Testis (tissue), 3 donors: Measurements from ENCODE around the gene TNFRSF1A. TPM values are rescaled to one million over a fixed set of nuclear protein-coding genes. Genes with fewer than 3 reads are reported as not detected.

Experiments used
- DNase-seq: peaks from one replicate; pipeline ENCODE4 v3.0.0-alpha.2; 2019
- H3K27ac ChIP-seq, 2 donors: fragments of 200-600 bp; sonication (generic); one replicate each; pipeline ENCODE4 v1.5.1; 2019
- H3K27me3 ChIP-seq: fragments of 200-600 bp; sonication (generic); one replicate; pipeline ENCODE4 v1.5.1; 2019
- H3K36me3 ChIP-seq: fragments of 200-600 bp; sonication (generic); one replicate; pipeline ENCODE4 v1.5.1; 2017; ENCODE audit warnings: low read depth; ENCODE audit errors: missing control alignments
- H3K4me1 ChIP-seq: fragments of 200-600 bp; sonication (generic); one replicate; pipeline ENCODE4 v1.5.1; 2019
- H3K4me3 ChIP-seq, 2 donors: fragments of 200-600 bp; sonication (generic); one replicate each; pipeline ENCODE4 v1.5.1; 2017 to 2019
- H3K9me3 ChIP-seq: fragments of 200-600 bp; sonication (generic); one replicate; pipeline ENCODE4 v1.5.1; 2017
- CTCF ChIP-seq, 3 experiments: fragments of 450-650 bp in 2 of 3; fragments of 200-600 bp in 1 of 3; sonication (generic) in 1 of 3; IDR thresholded peaks; one replicate each; pipeline ENCODE4 v1.5.1; 2016 to 2019; ENCODE audit warnings: antibody characterized with exemption in 3 of 3, mild to moderate bottlenecking in 2 of 3, moderate library complexity in 1 of 3
- POLR2A ChIP-seq: fragments of 450-650 bp; IDR thresholded peaks from one replicate; pipeline ENCODE4 v1.6.1; 2017; ENCODE audit warnings: antibody characterized with exemption, mild to moderate bottlenecking, moderate library complexity
- WGBS, 2 donors: methylation state at CpG; one replicate each; pipeline ENCODE4 v1.1.5; 2018; 5-methylcytosine and 5-hydroxymethylcytosine counted together
- intact Hi-C: fragments of 100-400 bp; cut with DNase I; formaldehyde crosslinking; loops from one replicate; pipeline ENCODE4 v1.15.1; 2023; ENCODE audit warnings: low total_unique reads
- polyA plus RNA-seq: library from polyadenylated mRNA; stranded (reverse); fragments of 350-450 nt; fragmentation: Illumina TruSeq; extraction: RNeasy Lipid Tissue Mini Kit (QIAGEN cat#74804); gene quantifications from one replicate; pipeline ENCODE4 v1.2.3, GENCODE V29; 2014; ENCODE audit warnings: low read depth, low replicate concordance; ENCODE audit not compliant: insufficient read depth
- total RNA-seq, 2 donors: library from RNA; depleted of rRNA; stranded (reverse); fragments of >200 nt; gene quantifications; one replicate each; pipeline ENCODE4 v1.2.3, GENCODE V29; 2016

The TNFRSF1A gene
- total and polyA plus RNA-seq, 3 donors from 2014 or later, result 59.8 to 106 (median 94.6) TPM

- Histone ChIP-seq H3K4me3 (no peak overlapping the region), H3K9me3 (no peaks in the 10 kb centered on the region), H3K27ac (no peak overlapping the region), H3K36me3 (no peaks in the 10 kb centered on the region), H3K27me3 (no peaks in the 10 kb centered on the region), H3K4me1 (no peaks in the 10 kb centered on the region)
- intact Hi-C loops, result no loop called here
- WGBS, 2 donors, result 79 to 88% methylated on average over 4 to 5 of the region's 5 CpGs
- no peak for DNase-seq
- no peak for TF ChIP-seq CTCF (IDR thresholded peaks at IDR 0.05)
- no peak for TF ChIP-seq POLR2A
Observed at GRCh38 chr12:6307529-6307928, 34.3 kb downstream of the TNFRSF1A start.

GRCh38 chr12:6306599-6307220, 35.2 kb downstream of the TNFRSF1A start:
- H3K27ac ChIP-seq, result no peak overlapping the region
- DNase-seq, result no peak
- 94 to 96% methylated on average over 11 of the region's 11 CpGs for WGBS, 2 donors

GRCh38 chr12:6306151-6306550, 35.7 kb downstream of the TNFRSF1A start:
- 62 to 77% methylated on average over 6 of the region's 6 CpGs for WGBS, 2 donors
- intact Hi-C loops, result no loop called here
- H3K36me3 ChIP-seq, result no peaks in the 10 kb centered on the region
- H3K4me1 ChIP-seq, result no peaks in the 10 kb centered on the region
- no peak for TF ChIP-seq CTCF (IDR thresholded peaks at IDR 0.05)
- TF ChIP-seq POLR2A, result no peak
- DNase-seq, result no peak
- H3K27me3 ChIP-seq, result no peaks in the 10 kb centered on the region
- H3K4me3 ChIP-seq, result no peak overlapping the region
- H3K9me3 ChIP-seq, result no peaks in the 10 kb centered on the region
- H3K27ac ChIP-seq, result no peak overlapping the region

More at GRCh38 chr12:6306599-6307220, 35.2 kb downstream of the TNFRSF1A start:
- intact Hi-C loops, result no loop called here
- H3K27me3 ChIP-seq, result no peaks in the 10 kb centered on the region
- no peaks in the 10 kb centered on the region for H3K36me3 ChIP-seq
- no peak overlapping the region for H3K4me3 ChIP-seq
- H3K4me1 ChIP-seq, result no peaks in the 10 kb centered on the region
- no peaks in the 10 kb centered on the region for H3K9me3 ChIP-seq
- no peak for TF ChIP-seq POLR2A
- no peak for TF ChIP-seq CTCF (IDR thresholded peaks at IDR 0.05)

GRCh38 chr12:6303071-6303470, 38.8 kb downstream of the TNFRSF1A start:
- no peak overlapping the region for H3K27ac ChIP-seq
- no peak for TF ChIP-seq CTCF (IDR thresholded peaks at IDR 0.05)
- TF ChIP-seq POLR2A, result no peak
- H3K9me3 ChIP-seq, result no peaks in the 10 kb centered on the region
- intact Hi-C loops, result no loop called here
- WGBS, 2 donors, result 87 to 88% methylated on average over 5 of the region's 5 CpGs
- no peak overlapping the region for H3K4me3 ChIP-seq
- H3K27me3 ChIP-seq, result no peaks in the 10 kb centered on the region
- no peaks in the 10 kb centered on the region for H3K4me1 ChIP-seq
- H3K36me3 ChIP-seq, result no peaks in the 10 kb centered on the region
- no peak for DNase-seq

DNA sequence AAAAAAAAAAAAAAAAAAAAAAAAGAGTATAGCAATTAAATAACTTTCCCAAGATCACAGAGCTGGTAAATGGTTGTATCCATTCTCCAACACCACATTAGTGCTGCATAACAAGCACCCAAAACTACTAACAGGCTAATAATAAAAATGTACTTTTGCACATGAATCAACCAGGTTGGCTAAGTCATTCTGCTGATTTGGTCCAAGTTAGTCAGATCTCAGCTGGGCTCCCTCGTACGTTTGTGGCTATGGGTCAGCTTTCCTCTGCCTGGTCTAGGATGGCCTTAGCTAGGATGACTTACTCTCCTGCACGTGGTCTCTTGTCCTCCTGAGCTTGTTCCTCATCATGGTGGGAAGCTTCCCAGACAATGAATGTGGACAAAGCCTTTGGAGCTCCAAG, 39.3 kb downstream of the TNFRSF1A start:
- TF ChIP-seq CTCF (IDR thresholded peaks at IDR 0.05), result no peak
- no peak for TF ChIP-seq POLR2A
- Histone ChIP-seq H3K4me3 (no peak overlapping the region), H3K27ac (no peak overlapping the region), H3K36me3 (no peaks in the 10 kb centered on the region), H3K9me3 (no peaks in the 10 kb centered on the region), H3K27me3 (no peaks in the 10 kb centered on the region), H3K4me1 (no peaks in the 10 kb centered on the region)
- no peak for DNase-seq
- whole genome bisulfite sequencing, 2 donors, result 87 to 90% methylated on average over 3 of the region's 3 CpGs
- intact Hi-C loops, result no loop called here
